Retinal pigment epithelial cell (primary cell): ENCODE data around the gene CYB561.
A peak's percentile ranks its signal among the peaks of the same experiment; 100 is the strongest.

Experiments
- DNase-seq: peaks from one replicate; pipeline ENCODE4 v3.0.0-alpha.2; 2010; ENCODE audit warnings: low read depth
- H3K4me3 ChIP-seq: 2 replicates; pipeline ENCODE4 v1.5.1; 2011; ENCODE audit warnings: mild to moderate bottlenecking, low read length, control low read depth, moderate library complexity
- CTCF ChIP-seq: conservative IDR thresholded peaks from 2 replicates; pipeline ENCODE4 v1.5.1; 2011; ENCODE audit warnings: low read depth, low read length, control low read depth, inconsistent platforms

The CYB561 gene

GRCh38 chr17:63479495-63480184, 33.5 kb upstream of the CYB561 start:
- no peak overlapping the region for H3K4me3 ChIP-seq
- TF ChIP-seq CTCF, result no peak
- DNase-seq, result no peak

GRCh38 chr17:63478814-63479494, 32.8 kb upstream of the CYB561 start:
- DNase-seq, result peak; percentile 39
- peak; percentile 96 for TF ChIP-seq CTCF
- no peak overlapping the region for H3K4me3 ChIP-seq

- H3K4me3 ChIP-seq, result peak overlapping the region; percentile 12
- DNase-seq, result no peak
- no peak for TF ChIP-seq CTCF
These were observed 31.7 kb upstream of the CYB561 start for GRCh38 chr17:63477480-63478440.

- H3K4me3 ChIP-seq, result peak within 1 kb of the TSS; percentile 40
- TF ChIP-seq CTCF, result no peak
- no peak for DNase-seq
These were observed 30.9 kb upstream of the CYB561 start, which contains the start of gene ACE for GRCh38 chr17:63476854-63477479. TSS of gene ACE (plus strand) at chr17:63477061. CDS start at chr17:63477095, 34 bp downstream.

GRCh38 chr17:63476459-63476853, 30.4 kb upstream of the CYB561 start:
- peak overlapping the region; percentile 10 for H3K4me3 ChIP-seq
- no peak for DNase-seq

More at GRCh38 chr17:63476459-63476853, 30.4 kb upstream of the CYB561 start:
- TF ChIP-seq CTCF, result no peak
